Inflammatory macrophage treated with lipopolysaccharide for 4 hours (primary cell): ENCODE data around the gene PROSER2.

Source experiments
- DNase-seq: peaks from one replicate; pipeline ENCODE4 v3.0.0-alpha.2; 2020

The PROSER2 gene

DNA sequence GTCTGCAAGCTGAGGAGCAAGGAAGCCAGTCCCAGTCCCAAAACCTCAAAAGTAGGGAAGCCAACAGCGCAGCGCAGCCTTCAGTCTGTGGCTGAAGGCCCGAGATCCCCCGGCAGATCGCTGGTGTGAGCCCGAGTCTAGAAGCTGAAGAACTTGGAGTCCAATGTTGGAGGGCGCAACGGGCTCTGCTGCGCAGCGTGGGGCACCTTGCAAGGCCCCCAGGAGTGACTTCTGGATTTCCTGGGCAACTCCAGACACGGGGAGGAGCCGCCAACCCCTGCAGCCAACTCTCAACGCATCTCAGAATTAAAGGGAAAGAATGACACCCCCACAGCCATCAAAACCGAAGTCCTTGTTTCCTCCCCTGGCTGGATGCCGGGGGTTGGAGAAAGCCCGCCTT, 18.8 kb upstream of the PROSER2 start:
- no peak for DNase-seq

DNA sequence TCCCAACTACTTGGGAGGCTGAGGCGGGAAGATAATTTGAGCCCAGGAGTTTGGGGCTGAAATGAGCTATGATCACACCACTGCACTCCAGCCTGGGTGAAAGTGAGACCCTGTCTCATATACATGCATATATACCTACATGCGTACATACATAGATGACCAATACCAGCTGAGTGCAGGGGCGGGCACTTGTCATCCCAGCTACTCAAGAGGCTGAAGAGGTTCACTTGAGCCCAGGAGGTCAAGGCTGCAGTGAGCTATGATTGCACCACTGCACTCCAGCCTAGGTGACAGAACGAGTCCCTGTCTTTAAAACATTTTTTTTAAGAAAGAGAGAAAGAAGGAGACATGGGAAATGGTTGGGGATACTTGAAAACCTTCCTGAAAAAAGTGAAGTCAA, 17.4 kb upstream of the PROSER2 start:
- DNase-seq, result no peak

- DNase-seq, result no peak
Measured at GRCh38 chr10:11806706-11807105, 16.4 kb upstream of the PROSER2 start.

- DNase-seq, result no peak
Measured at GRCh38 chr10:11808808-11809207, 14.3 kb upstream of the PROSER2 start.

DNA sequence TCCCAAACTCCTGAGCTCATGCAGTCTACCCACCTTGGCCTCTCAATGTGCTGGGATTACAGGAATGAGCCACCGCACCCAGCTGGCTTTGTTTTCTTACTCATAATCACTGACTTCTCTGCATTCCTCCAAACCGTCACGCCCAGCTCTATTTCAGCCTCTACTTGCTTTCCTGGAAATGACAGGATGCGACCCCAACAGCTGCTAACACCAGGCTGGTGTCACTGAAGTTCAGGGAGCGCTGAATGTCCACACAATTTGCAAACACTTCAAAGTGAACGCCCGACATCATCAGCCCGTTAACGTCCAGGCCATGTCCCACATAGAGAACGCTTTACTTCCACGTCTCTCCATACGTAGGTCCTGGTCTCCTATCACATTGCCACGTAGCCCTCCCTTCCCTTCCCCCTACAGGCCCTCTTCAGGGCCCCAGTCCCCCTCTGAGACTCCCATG, 12.8 kb upstream of the PROSER2 start:
- DNase-seq, result no peak

DNA sequence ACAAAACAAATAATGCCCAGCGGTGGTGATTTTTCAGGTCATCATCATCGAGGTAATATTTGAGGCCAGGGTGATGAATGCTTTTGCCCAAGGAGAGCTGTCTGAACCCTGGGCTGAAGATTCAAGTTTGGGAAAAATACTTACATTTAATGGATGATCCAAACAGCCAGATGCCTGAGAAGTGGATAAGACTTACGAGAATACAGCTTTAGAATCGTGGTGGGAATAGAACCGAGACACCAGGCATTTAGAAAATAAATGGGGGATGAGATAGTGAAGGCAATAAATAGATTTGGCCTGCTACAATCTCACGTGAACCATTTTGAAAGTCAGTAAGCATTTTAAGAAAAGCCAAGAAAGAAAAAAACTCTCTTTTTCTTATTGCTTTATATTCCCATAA, 12.2 kb upstream of the PROSER2 start:
- no peak for DNase-seq

- DNase-seq, result no peak
Measured at GRCh38 chr10:11813177-11813576, 10.0 kb upstream of the PROSER2 start.

DNA sequence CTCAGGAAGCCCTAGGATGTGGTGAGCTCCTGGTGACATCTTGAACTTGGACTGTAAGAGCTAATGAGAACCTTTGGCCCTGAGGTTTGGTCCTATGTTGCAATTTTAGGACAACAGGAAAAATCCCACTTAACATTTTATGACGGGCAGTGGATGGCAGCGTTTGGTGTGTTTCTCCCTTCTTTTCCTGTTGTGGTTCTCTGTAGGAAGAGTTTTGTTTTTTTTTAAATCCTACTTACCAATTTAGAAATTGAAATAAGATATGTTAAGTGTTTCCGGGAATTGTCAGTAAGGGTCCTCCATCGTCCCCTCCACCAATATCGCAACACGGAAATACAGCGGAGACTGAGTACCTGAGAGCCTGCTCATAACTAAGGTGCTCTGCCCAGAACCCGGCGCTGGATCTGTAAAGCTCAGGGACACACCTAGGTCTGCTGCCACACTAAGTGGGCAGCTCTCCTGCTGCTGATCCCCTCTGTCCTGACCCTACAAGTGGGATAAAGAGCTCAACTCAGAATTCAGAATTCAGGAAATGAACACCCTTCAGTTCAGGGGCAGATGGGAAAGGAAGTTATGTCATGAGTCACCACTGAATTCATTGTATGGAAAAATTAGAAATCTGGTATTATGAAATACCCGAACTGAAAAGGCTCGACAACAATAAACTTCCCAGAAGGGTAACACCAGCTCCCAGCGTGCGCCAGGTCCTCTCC, 9.1 kb upstream of the PROSER2 start:
- peak; percentile 73 for DNase-seq

GRCh38 chr10:11819027-11819426, 4.1 kb upstream of the PROSER2 start:
- DNase-seq, result no peak

DNA sequence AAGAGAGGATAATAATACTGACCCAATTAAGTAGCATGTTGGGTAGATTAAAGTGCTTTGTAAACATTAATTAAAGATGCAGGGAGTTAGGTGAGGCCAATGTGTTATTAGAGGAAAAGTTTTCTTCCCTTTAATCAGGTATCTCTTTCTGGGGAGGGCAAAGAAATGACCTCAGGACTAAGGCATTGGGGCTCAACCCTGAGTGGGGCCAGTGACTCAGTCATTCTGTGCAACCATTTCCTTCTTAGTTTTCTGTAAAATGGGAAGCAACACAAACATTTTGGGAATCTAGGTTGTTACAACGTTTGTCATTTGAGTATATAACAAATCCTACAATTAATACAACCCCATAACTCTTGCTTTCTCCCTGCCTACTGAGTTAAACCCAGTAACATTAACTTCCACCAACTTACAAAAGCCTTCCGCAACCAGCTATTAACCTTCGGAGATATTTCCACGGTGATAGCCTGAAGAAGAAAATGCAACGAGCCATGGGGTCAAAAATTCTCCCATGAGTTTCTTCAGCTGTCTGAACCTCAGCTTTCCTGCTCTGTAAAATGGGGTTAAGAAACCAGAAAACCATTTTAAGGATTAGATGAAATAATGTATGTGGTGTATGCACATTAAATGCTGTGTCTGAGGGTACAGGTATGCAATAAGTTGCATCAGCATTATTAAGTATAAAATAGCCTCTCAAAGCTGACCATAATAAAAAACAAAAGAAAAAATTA, 965 bp upstream of the PROSER2 start:
- DNase-seq, result peak; percentile 20

DNA sequence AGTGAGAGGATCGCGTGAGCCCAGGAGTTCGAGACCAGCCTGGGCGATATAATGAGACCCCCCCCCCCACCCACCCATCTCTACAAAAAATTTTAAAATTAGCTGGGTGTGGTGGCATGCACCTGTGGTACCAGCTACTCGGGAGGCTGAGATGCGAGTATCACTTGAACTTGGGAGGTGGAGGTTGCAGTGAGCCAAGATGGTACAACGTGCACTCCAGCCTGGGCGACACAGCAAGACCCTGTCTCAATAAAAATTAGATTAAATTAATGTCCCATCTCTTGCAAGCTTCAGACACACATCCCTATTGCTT, 391 bp upstream of the PROSER2 start:
- no peak for DNase-seq

DNA sequence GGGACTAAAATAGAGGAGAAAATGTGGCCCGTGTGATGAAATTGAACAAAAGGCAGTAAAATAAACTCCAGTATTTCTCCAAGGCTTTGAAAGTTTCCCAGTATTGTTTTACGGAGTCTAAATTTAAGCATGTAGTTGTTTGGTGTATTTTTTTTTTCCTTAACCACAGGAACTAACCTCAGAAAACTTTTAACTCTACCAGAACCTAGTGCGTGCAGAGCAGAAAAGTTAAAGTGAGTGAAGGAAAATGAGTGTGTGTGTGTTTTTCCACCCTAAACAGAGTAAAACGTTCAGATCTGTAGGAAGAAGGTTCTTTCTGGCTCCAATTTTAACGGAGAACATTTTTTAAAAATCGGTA, 812 bp downstream of the PROSER2 start:
- DNase-seq, result no peak

GRCh38 chr10:11824376-11824775, 1.2 kb downstream of the PROSER2 start:
- no peak for DNase-seq

GRCh38 chr10:11824825-11825224, 1.7 kb downstream of the PROSER2 start:
- no peak for DNase-seq

DNA sequence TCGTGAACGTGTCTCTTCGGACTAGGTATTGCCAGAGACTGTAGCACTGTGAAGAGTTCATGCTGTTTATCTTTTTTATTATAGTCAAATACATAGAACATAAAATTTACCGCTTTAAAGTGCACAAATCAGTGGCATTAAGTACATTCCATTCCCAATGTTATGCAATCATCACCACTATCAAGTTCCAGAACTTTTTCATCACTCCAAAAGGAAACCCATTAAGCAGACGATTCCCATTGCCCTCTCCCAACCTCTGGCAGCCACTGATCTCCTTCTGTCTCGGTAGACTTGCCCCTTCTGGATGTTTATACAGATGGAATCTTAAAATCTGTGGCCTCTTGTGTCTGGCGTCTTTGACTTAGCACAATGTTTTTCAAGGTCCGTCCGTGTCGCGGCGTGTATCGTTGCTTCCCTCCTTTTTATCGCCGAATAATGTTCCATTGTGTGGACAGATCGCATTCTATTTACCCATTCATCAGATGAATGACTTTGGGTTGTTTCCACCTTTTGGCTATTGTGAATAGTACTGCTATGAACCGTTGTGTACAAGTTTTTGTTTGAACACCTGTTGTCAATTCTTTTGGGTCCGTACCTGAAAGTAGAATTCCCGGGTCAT, 2.7 kb downstream of the PROSER2 start:
- no peak for DNase-seq

DNA sequence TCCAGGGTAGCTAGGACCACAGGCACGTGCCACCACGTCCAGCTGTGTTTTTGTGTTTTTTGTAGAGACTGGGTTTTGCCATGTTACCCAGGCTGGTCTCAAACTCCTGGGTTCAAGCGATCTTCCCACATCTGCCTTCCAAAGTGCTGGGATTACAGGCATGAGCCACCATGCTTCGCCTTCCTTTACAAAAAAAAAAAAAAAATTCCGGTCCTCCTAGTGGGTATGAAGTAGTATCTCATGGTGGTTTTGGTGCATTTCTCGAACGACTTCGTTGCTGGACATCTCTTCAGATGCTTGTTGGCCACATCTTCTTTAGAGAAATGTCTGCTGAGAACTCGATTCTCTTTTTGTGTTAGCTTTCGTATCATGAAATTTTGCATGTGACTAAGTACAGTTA, 3.9 kb downstream of the PROSER2 start:
- no peak for DNase-seq

- no peak for DNase-seq
Measured at GRCh38 chr10:11827414-11827813, 4.3 kb downstream of the PROSER2 start.

- DNase-seq, result no peak
Measured at GRCh38 chr10:11828682-11829284, 5.6 kb downstream of the PROSER2 start.

DNA sequence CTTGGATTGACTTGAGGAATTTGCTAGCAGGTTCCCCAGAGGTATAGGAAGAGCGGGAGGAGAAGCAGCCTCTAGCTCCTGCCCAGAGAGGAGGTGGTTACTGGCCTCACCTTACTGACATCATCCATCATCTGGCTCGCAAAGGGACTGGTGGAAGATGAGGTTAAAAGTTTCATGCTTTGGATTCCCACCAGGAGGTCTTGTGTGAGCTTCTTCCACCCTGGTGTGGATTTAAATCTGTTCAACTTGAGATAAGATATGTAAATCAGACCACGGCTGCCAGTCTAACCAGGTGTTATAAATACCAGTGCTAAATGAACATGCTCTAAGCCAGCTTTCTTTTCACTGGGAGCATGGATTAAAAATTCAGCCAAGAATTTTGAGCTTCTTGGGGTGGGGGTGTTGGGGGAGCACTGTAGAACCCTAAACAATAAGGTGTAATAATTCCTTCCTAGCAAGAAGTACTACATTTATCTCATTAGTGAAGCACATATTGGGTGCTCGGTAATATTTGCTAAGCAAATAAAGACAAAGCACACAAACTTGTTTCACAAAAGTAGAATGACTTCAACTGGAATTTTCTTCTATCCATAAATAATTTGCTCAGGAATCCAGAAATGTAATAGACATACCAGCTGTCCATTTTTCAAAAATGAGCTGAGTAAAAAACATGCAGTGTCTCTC, 7.8 kb downstream of the PROSER2 start:
- no peak for DNase-seq

DNA sequence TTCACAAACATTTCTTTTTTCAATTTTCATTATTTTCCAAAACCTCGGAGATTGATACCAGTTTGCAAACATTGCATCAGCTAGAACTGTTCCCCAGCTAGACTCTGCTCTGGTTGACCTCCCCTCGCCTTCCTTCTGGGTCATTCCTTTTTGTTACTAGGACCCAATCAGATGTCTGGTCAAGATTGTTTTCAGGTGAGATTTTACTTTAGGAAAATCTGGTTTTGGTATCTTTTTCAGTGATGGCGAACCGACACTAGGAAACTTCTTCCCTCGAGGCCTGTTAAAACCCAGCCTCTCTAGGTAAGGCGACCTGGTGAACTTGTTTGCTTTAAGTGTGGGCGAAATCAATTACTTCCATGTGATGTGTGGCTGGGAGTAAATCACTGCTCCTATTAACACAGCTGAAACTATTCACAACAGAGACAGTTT, 8.4 kb downstream of the PROSER2 start:
- no peak for DNase-seq

GRCh38 chr10:11832042-11832441, 8.9 kb downstream of the PROSER2 start:
- peak; percentile 33 for DNase-seq

GRCh38 chr10:11835061-11835460, 11.9 kb downstream of the PROSER2 start:
- DNase-seq, result no peak

GRCh38 chr10:11835704-11836103, 12.5 kb downstream of the PROSER2 start:
- DNase-seq, result no peak
